ENCODE measurements around the gene PARD6A. TPM values are rescaled to one million over a fixed set of nuclear protein-coding genes. Genes with fewer than 3 reads are reported as not detected.
A peak's percentile ranks its signal among the peaks of the same experiment; 100 is the strongest.

The PARD6A gene
- total and polyA plus RNA-seq, 2 of the 13 experiments (the other 11 are each of a cell fraction or from before 2014, with no cell fraction given): 3.5 to 4.3 TPM

DNA sequence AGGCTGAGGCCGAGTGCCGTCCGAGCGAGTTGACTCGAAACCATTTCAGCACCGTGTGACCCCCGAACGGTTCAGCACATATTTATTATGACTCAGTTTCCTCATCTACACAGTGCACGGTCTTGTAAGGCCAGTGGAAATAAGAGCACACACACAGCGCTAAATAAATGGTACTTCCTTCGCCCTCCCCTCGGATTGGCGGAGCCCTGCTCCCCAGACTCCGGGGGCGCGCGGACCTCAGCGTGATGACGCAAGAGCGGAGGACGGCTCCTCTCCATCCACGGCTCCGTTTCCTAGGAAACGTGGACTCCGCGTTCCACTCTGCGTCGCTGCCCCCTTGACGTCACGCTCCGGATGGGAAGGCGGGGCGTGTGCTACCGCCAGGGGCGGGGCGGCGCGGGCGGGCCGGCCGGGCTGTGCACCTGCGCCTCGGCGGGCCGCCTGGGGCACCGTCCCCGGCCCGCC lies at the start of gene PARD6A (continued):
- TF ChIP-seq, protein P1, sequence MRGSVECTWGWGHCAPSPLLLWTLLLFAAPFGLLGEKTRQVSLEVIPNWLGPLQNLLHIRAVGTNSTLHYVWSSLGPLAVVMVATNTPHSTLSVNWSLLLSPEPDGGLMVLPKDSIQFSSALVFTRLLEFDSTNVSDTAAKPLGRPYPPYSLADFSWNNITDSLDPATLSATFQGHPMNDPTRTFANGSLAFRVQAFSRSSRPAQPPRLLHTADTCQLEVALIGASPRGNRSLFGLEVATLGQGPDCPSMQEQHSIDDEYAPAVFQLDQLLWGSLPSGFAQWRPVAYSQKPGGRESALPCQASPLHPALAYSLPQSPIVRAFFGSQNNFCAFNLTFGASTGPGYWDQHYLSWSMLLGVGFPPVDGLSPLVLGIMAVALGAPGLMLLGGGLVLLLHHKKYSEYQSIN (CRISPR knock-in tag; IDR thresholded peaks at IDR 0.05; ENCODE audit: borderline replicate concordance): no peak
- TF ChIP-seq ZNF7 (CRISPR knock-in tag; IDR thresholded peaks at IDR 0.05): no peak
- no peak; the same call in 1 of the 2 replicates for TF ChIP-seq ZNF777 (CRISPR knock-in tag; IDR thresholded peaks at IDR 0.05)
- 0 out of 2 replicates have a peak, but pooled peaks have one; percentile 2 for TF ChIP-seq ZNF292 (CRISPR knock-in tag; IDR thresholded peaks at IDR 0.05; ENCODE audit: borderline replicate concordance, low read depth)
- TF ChIP-seq SMAD3 (CRISPR knock-in tag; IDR thresholded peaks at IDR 0.05): no peak
- TF ChIP-seq TFE3 (CRISPR knock-in tag; IDR thresholded peaks at IDR 0.05): no peak
- no peak for TF ChIP-seq ZNF672 (CRISPR knock-in tag; IDR thresholded peaks at IDR 0.05)
- TF ChIP-seq SMAD9 (CRISPR knock-in tag; IDR thresholded peaks at IDR 0.05): no peak
- no peak for TF ChIP-seq ZNF850 (CRISPR knock-in tag; conservative IDR thresholded peaks at IDR 0.05)
- TF ChIP-seq, protein P2, sequence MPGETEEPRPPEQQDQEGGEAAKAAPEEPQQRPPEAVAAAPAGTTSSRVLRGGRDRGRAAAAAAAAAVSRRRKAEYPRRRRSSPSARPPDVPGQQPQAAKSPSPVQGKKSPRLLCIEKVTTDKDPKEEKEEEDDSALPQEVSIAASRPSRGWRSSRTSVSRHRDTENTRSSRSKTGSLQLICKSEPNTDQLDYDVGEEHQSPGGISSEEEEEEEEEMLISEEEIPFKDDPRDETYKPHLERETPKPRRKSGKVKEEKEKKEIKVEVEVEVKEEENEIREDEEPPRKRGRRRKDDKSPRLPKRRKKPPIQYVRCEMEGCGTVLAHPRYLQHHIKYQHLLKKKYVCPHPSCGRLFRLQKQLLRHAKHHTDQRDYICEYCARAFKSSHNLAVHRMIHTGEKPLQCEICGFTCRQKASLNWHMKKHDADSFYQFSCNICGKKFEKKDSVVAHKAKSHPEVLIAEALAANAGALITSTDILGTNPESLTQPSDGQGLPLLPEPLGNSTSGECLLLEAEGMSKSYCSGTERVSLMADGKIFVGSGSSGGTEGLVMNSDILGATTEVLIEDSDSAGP (CRISPR knock-in tag; IDR thresholded peaks at IDR 0.05; ENCODE audit: borderline replicate concordance): peak; percentile 13; the same call in 1 of the 2 replicates
- no peak for TF ChIP-seq E2F1 (CRISPR knock-in tag; IDR thresholded peaks at IDR 0.05)
- TF ChIP-seq ZBTB42 (CRISPR knock-in tag; IDR thresholded peaks at IDR 0.05): 0 out of 2 replicates have a peak, but pooled peaks have one; percentile 31
- TF ChIP-seq FOXK1 (CRISPR knock-in tag; IDR thresholded peaks at IDR 0.05; ENCODE audit: borderline replicate concordance, low read depth): peak; percentile 43; the same call in 1 of the 2 replicates
- TF ChIP-seq ASH2L (IDR thresholded peaks at IDR 0.05; ENCODE audit: insufficient read length, low read depth, low read length): no peak
- no peak for TF ChIP-seq ZNF430 (CRISPR knock-in tag; IDR thresholded peaks at IDR 0.05)
- TF ChIP-seq, protein P3, sequence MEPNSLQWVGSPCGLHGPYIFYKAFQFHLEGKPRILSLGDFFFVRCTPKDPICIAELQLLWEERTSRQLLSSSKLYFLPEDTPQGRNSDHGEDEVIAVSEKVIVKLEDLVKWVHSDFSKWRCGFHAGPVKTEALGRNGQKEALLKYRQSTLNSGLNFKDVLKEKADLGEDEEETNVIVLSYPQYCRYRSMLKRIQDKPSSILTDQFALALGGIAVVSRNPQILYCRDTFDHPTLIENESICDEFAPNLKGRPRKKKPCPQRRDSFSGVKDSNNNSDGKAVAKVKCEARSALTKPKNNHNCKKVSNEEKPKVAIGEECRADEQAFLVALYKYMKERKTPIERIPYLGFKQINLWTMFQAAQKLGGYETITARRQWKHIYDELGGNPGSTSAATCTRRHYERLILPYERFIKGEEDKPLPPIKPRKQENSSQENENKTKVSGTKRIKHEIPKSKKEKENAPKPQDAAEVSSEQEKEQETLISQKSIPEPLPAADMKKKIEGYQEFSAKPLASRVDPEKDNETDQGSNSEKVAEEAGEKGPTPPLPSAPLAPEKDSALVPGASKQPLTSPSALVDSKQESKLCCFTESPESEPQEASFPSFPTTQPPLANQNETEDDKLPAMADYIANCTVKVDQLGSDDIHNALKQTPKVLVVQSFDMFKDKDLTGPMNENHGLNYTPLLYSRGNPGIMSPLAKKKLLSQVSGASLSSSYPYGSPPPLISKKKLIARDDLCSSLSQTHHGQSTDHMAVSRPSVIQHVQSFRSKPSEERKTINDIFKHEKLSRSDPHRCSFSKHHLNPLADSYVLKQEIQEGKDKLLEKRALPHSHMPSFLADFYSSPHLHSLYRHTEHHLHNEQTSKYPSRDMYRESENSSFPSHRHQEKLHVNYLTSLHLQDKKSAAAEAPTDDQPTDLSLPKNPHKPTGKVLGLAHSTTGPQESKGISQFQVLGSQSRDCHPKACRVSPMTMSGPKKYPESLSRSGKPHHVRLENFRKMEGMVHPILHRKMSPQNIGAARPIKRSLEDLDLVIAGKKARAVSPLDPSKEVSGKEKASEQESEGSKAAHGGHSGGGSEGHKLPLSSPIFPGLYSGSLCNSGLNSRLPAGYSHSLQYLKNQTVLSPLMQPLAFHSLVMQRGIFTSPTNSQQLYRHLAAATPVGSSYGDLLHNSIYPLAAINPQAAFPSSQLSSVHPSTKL (CRISPR knock-in tag; IDR thresholded peaks at IDR 0.05): peak; percentile 18; the same call in 1 of the 2 replicates
- TF ChIP-seq, protein P4, sequence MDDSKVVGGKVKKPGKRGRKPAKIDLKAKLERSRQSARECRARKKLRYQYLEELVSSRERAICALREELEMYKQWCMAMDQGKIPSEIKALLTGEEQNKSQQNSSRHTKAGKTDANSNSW (CRISPR knock-in tag; IDR thresholded peaks at IDR 0.05; ENCODE audit: borderline replicate concordance): no peak
- TF ChIP-seq ZNF644 (CRISPR knock-in tag; IDR thresholded peaks at IDR 0.05; ENCODE audit: low read depth): no peak
- TF ChIP-seq MED1 (CRISPR knock-in tag; IDR thresholded peaks at IDR 0.05): 0 out of 2 replicates have a peak, but pooled peaks have one; percentile 12
- no peak; the same call in 1 of the 2 replicates for TF ChIP-seq EEA1 (CRISPR knock-in tag; IDR thresholded peaks at IDR 0.05; ENCODE audit: borderline replicate concordance)

Measured in HepG2 (cell line).